ENCODE measurements around the gene ELP1.

ELP1 gene

GRCh38 chr9:108861464-108861863 lies 72.5 kb downstream of the ELP1 start:
- Histone ChIP-seq H3K27me3 (ENCODE audit: insufficient read depth, poor library complexity, severe bottlenecking) (no peaks in the 10 kb centered on the region), H3K4me3 (replicated peaks; ENCODE audit: insufficient read depth, low read length) (no peak overlapping the region), H3K27ac (replicated peaks) (no peak overlapping the region)
- no peak for TF ChIP-seq CTCF (IDR thresholded peaks at IDR 0.05; ENCODE audit: insufficient read depth, low read length)
- TF ChIP-seq REST (IDR thresholded peaks at IDR 0.05; ENCODE audit: insufficient replicate concordance, low read depth): no peak
- no peak for TF ChIP-seq POLR2AphosphoS5 (IDR thresholded peaks at IDR 0.05; ENCODE audit: low read depth)
- TF ChIP-seq GABPA (IDR thresholded peaks at IDR 0.05; ENCODE audit: low read depth): no peak
- no peak for TF ChIP-seq SPI1 (IDR thresholded peaks at IDR 0.05; ENCODE audit: borderline replicate concordance, low read depth)
- DNase-seq (ENCODE audit: low read depth in 1 of 2, low spot score in 1 of 2): no peak

- no peak overlapping the region for H3K4me3 ChIP-seq (replicated peaks; ENCODE audit: insufficient read depth, low read length)
- no peak for TF ChIP-seq POLR2AphosphoS5 (IDR thresholded peaks at IDR 0.05; ENCODE audit: low read depth)
- no peak for TF ChIP-seq CTCF (IDR thresholded peaks at IDR 0.05; ENCODE audit: insufficient read depth, low read length)
- no peak overlapping the region for H3K27ac ChIP-seq (replicated peaks)
- H3K27me3 ChIP-seq (ENCODE audit: insufficient read depth, poor library complexity, severe bottlenecking): no peaks in the 10 kb centered on the region
- no peak for DNase-seq (ENCODE audit: low read depth in 1 of 2, low spot score in 1 of 2)
Observed at GRCh38 chr9:108860764-108861163, 73.2 kb downstream of the ELP1 start.

- no peak overlapping the region for H3K4me3 ChIP-seq (replicated peaks; ENCODE audit: insufficient read depth, low read length)
- no peak overlapping the region for H3K27ac ChIP-seq (replicated peaks)
- DNase-seq (ENCODE audit: low read depth in 1 of 2, low spot score in 1 of 2): no peak
- no peaks in the 10 kb centered on the region for H3K27me3 ChIP-seq (ENCODE audit: insufficient read depth, poor library complexity, severe bottlenecking)
- TF ChIP-seq CTCF (IDR thresholded peaks at IDR 0.05; ENCODE audit: insufficient read depth, low read length) (no peak), SPI1 (IDR thresholded peaks at IDR 0.05; ENCODE audit: borderline replicate concordance, low read depth) (no peak), GABPA (IDR thresholded peaks at IDR 0.05; ENCODE audit: low read depth) (no peak), POLR2AphosphoS5 (IDR thresholded peaks at IDR 0.05; ENCODE audit: low read depth) (no peak), REST (IDR thresholded peaks at IDR 0.05; ENCODE audit: insufficient replicate concordance, low read depth) (no peak)
Observed at GRCh38 chr9:108860354-108860753, 73.6 kb downstream of the ELP1 start.

- Histone ChIP-seq H3K4me3 (replicated peaks; ENCODE audit: insufficient read depth, low read length) (no peak overlapping the region), H3K27me3 (ENCODE audit: insufficient read depth, poor library complexity, severe bottlenecking) (no peaks in the 10 kb centered on the region), H3K27ac (replicated peaks) (no peak overlapping the region)
- TF ChIP-seq CTCF (IDR thresholded peaks at IDR 0.05; ENCODE audit: insufficient read depth, low read length): no peak
- no peak for TF ChIP-seq POLR2AphosphoS5 (IDR thresholded peaks at IDR 0.05; ENCODE audit: low read depth)
- no peak for TF ChIP-seq SPI1 (IDR thresholded peaks at IDR 0.05; ENCODE audit: borderline replicate concordance, low read depth)
- TF ChIP-seq GABPA (IDR thresholded peaks at IDR 0.05; ENCODE audit: low read depth): no peak
- no peak for TF ChIP-seq REST (IDR thresholded peaks at IDR 0.05; ENCODE audit: insufficient replicate concordance, low read depth)
- DNase-seq (ENCODE audit: low read depth in 1 of 2, low spot score in 1 of 2): no peak
Observed at GRCh38 chr9:108859459-108860114, 74.3 kb downstream of the ELP1 start.

Measured in HL-60 (cell line).